HG02610 (cell line): ENCODE data around the gene PCSK4.
"Not testable (repeated sequence)": the region's sequence is repeated elsewhere in the genome, so short reads cannot be mapped to it uniquely, and the experiment has no call there.

Source experiments
- ATAC-seq: cut with Tn5 transposase; IDR thresholded peaks from one replicate; pipeline ENCODE4 v1.9.1; 2021; ENCODE audit warnings: mild to moderate bottlenecking, moderate library complexity; ENCODE audit not compliant: unreplicated experiment

The PCSK4 gene

DNA sequence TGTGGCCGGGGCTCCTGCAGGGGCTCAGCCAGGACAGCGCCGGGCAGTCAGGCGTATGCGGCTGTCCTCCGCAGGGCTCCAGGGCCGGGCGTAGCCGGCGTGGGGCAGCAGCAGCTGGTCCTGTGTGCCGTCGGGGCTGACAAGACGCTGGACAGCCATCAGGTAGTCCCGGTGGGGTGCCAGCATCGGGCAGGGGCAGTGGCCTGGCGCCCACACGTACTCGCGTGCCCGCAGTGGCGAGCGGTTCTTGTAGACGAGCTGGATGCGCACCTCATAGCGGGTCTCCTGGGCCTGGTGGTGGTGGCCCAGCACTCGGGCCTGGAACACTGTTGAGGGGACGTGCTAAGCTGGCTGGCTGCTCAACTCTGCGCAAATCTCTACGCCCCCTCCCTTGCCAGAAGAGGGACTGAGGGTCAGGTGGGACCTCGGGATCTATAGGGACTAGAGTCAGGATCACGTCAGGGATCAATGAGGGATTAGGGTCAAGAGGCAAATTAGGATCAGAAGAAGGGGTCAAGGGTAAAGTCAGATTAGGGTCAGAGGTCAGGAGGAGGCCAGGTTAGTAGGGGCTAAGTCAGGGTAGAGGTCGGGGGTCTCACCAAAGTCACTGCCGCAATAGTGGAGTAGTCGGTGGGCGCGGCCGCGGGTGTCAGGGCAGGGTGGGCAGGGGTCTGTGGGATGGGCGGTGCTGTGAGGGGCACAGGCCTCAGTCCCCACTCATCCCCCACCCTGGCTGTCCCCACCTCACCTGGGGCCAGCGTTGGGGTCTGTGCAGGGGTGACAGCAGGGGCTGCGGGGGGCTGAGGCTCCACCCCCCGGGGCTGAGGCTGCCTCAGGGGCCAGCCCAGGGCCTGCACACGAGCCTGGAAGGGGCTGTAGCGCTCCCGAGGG is 16.1 kb upstream of the PCSK4 start:
- no peak for ATAC-seq

DNA sequence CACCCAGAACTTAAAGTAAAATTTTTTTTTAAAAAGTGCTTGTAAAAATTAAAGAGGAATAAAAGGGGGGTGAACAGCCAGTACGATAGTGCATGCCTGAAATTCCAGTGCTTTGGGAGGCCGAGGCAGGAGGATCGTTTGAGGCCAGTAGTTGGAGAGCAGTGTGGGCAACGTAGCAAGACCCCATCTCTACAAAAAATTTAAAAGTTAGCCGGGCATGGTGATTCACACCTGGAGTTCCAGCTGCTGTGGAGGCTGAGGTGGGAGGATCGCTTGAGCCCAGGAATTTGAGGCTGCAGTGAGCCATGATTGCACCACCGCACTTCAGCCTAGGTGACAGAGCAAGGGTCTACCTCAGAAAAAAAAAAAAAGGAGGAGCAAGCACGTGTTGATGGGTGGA is 14.9 kb upstream of the PCSK4 start:
- no peak for ATAC-seq

DNA sequence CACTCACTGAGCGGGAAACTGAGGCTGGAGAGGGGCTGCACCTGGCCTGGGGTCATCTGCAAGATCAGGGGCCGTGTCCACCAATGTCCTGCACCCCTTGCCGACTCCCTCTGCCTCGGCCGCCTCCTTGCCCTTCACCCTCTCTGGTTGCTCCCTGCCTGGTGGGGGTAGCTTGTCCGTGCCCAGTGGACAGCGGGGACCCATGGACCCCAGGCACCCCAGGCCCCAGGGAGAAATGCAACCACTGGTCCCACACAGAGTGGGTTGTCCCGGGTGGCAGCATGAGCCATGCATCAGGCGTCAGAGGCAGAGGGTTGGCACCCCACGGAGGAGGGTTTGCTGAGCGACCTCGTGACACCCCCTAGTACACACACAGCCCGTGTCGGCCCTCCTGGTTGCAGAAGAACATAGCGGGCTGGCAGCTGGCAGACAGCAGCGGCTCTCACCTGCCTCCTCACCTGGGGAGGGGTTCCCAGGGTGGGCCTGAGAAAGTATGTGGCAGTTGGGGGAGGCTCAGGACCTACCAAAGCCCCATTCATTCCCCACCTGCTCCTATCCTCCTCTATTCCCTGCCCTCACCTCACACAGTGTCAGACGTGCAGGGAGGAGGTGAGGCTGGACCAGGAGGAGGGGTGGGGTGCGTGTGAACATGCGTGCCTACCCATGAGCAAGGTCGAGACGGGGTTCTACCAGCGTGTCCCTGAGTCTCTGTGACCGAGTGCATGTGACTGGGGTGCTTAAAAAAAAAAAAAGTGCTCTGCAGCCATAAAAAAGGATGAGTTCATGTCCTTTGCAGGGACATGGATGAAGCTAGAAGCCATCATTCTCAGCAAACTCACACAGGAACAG is 14.0 kb upstream of the PCSK4 start:
- no peak for ATAC-seq

DNA sequence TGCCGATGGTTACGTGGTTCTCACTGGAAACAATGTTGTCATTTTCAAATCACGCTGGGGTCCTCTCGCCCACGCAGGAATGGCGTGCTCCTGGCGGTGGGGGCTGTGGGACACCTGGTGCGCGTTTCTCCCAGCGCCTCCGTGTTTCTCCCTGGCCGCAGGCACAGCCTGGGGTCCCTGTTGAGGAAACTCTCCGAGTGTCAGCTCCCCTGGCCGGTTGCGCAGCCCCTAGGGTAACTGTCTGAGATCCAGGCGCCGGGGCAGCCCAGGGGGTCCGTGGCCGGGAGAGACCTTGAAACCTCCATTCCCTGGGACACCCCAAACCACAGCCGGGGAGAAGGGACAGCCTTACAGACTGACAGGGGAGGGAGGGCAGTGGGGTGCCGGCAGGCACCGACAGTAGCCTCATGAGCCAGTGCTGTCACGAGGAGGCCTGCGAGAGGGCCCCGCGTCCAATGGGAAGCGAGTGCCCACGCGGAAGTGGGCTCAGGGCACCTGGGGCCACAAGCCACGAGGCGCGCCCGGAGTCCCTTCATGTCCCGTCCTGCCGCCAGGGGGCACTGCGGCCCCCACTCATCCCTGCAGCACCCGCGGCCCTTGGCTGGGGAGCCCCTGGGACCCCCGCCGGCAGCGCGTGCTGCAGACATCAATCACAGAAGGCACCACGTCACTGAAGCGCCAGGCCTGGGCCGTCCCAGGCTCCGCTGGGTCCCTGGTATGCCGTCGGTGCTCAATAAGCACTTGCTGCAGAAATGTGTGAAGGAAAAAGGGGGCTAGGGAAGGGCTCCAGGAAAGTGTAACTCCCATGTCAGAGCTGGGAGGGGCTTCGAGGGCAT is 13.2 kb upstream of the PCSK4 start:
- no peak for ATAC-seq

DNA sequence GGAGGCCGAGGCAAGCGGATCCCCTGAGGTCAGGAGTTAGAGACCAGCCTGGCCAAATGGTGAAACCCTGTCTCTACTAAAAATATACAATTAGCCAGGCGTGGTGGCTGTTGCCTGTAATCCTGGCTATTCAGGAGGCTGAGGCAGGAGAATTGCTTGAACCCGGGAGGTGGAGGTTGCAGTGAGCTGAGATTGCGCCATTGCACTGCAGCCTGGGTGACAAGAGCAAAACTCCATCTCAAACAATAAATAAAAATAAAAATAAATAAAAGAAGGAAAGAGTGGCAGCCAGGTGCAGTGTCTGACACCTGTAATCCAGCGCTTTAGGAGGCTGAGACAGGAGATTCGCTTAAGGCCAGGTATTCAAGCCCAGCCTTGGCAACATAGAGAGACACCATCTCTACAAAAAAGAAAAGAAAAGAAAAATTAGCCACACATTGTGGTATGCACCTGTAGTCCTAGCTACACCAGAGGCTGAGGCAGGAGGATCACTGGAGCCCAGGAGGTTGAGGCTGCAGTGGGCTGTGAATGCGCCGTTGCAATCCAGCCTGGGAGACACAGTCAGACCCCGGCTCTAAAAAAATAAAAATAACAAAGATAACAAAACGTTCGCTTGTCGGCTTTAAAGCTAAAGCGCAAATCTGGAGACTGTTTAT is 12.4 kb upstream of the PCSK4 start:
- no peak for ATAC-seq

DNA sequence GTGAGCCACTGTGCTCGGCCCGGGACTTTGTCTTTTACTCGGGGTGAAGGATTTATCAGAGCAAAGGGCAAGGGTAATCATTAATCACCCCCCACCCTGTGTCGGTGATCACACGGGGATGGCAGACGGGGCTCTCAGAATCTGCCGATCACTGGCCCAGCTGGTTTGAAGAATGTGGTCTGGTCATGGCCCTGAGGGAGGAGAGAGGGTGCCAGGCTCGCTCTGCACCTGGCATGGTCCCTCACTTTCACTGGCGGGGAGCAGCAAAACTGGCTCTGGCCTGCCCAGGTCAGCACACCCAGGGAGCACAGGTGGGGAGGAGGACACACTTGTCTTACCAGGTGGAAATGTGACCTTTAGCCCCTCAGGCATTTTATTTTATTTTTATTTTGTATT is 11.0 kb upstream of the PCSK4 start:
- ATAC-seq = no peak

DNA sequence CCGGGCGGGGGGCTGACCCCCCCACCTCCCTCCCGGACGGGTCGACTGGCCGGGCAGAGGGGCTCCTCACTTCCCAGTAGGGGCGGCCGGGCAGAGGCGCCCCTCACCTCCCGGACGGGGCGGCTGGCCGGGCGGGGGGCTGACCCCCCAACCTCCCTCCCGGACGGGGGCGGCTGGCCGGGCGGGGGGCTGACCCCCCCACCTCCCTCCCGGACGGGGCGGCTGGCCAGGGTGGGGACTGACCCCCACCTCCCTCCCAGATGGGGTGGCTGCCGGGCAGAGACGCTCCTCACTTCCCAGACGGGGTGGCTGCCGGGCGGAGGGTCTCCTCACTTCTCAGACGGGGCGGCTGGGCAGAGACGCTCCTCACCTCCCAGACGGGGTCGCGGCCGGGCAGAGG is 9.1 kb upstream of the PCSK4 start:
- ATAC-seq = not testable (repeated sequence)

DNA sequence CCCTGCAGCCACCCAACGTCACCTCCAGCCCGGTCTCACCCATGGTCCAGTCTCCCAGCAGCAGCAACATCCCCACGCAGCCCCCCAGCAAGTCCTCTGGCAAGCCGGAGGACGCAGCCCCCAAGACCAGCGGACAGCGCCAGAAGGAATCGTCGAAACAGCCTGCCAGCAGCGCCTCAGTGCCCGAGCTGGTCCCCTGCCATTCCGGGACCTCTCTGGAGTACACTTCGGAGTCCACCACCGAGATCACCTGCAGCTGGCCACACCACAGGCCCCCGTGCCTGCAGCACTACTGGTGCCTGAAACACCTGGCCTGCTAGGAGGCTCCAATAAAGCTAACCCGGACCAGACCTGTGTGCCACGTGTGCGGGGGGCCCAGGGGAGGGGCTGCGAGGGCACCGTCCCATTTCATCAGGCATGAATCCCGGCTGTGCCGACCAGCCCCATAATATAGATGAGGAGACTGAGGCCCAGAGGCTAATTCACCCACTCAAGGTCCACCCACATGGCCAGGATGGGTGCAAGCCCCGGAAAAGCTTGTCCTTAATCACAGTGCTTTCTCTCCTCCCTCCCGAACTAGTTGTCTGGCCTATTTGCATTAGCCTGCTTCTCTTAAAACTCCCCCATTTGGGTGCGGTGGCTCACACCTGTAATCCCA is 7.6 kb upstream of the PCSK4 start:
- no peak for ATAC-seq

DNA sequence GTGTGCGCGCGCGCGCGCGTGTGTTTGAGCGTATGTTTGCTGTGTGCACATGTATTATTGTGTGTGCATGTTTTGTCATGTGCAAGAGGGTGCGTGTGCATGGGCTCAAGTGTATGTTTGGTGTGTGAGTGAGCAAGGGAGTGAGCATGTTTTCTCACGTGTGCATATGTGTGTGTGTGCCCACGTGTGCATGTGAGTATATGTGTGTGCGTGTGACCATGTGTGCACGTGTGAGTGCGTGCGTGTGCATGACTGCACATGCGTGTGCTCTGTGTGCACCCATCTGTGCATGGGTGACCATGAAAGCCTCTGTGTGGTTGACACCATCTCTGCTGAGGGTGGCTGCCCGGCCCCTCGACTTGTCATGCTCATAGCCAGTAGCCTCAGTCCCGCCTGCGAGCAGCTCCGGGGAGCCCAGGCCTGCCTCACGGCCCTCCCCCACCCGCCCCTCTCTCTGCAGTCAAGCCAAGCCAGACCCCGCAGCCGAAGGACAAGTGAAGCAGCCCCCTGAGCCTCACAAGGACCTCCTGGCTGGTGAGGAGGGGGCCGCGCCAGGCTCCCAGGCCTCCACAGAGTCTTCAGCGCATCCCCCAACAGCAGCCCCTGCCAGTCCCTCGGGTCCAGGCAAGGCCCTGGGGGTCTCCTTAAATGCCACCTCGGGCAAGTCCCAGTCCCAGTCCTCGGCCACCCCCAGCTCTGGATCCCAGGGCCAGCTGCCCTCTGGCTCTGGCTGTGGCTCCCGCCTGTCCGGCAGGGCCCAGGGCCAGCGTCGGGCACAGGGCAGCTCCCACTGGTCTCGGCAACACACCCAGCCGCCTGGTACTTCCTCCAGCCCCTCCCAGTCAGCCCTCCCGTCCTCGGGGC is 6.8 kb upstream of the PCSK4 start:
- no peak for ATAC-seq

DNA sequence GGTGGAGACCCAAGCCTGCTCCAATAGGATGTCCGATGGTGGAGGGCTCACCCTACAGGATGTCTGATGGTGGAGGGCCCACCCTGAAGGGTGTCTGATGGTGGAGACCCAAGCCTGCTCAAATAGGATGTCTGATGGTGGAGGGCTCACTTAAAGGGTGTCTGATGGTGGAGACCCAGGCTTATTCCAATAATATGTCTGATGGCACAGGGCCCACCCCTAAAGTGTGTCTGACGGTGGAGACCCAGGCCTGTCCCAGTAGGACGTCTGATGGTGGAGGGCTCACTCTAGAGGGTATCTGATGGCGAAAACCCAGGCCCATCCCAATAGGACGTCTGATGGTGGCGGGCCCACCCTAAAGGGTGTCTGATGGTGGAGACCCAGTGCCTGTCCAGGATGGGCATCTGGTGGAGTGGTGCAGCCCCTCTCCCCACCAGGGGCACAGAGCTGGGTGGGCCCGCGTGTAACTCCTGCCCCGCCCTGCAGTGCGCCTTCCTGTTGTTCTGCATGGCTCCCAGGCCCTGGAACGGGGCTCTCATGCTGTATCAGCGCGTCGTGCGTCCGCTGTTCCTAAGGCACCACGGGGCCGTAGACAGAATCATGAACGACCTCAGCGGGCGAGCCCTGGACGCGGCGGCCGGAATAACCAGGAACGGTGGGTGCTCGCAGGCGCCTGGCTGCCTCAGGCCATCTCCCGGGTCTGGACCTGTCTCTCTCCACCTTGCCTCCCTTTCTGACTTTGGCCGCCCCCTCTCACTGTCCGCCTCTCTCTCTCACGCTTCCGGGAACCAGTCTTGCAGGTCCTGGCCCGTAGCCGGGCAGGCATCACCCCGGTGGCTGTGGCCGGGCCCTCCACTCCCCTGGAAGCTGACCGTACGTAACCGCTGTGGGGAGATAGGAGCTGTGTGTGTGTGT is 5.9 kb upstream of the PCSK4 start:
- no peak for ATAC-seq

DNA sequence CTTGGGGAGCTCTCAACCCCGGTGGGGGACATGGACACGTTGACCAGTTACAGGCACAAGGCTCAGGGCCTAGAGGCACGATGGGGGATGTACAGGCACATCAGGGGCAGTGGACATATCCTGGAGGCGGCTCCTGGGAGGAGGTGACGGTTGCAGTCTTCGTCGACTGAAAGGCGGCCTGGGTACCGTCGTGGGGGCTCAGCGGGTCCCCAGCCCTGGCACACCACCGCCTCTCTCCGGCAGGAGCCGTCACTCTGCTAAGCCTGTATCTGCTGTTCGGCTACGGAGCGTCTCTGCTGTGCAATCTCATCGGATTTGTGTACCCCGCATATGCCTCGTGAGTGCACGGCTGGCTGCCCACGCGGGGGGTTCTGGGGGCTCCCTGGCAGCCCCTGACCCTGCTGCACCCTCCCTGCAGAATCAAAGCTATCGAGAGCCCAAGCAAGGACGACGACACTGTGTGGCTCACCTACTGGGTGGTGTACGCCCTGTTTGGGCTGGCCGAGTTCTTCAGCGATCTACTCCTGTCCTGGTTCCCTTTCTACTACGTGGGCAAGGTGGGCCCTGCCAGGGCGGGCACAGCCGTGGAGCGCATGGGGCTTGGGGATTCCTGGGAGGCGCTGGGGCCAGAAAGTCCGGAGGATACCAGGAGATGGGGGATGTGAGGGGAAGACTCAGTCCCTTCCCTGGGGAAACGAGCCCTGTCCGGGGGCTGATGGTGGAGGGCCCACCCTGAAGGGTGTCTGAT is 5.1 kb upstream of the PCSK4 start:
- ATAC-seq = no peak

DNA sequence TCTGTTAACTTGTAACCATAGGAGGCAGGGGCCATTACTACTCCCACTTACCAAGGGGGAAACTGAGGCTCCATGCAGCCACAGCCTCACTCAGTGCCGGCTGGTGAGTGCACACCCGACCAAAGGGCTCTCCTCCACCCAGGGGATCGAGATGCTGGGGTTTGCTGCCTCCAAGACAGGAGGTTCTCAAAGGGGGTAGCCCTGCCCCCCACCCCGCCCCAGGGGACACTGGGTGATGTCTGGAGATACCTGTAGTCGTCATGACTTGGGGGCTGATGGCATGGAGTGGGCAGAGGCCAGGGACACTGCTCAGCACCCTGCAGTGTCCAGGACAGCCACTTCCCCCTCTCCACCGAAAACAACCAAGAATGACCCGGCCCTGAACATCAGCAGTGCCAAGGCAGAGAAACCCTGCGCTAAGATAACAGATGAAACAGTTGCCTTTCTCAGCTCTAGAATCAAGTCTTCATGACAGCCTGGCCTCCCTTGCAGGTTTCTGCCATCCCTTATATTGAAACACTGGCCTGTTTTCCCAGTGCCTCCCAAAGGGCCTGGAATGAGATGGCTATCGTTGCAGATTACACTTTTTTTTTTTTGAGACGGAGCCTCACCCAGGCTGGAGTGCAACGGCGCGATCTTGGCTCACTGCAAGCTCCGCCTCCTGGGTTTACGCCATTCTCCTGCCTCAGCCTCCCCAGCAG is 4.1 kb upstream of the PCSK4 start:
- ATAC-seq = no peak

DNA sequence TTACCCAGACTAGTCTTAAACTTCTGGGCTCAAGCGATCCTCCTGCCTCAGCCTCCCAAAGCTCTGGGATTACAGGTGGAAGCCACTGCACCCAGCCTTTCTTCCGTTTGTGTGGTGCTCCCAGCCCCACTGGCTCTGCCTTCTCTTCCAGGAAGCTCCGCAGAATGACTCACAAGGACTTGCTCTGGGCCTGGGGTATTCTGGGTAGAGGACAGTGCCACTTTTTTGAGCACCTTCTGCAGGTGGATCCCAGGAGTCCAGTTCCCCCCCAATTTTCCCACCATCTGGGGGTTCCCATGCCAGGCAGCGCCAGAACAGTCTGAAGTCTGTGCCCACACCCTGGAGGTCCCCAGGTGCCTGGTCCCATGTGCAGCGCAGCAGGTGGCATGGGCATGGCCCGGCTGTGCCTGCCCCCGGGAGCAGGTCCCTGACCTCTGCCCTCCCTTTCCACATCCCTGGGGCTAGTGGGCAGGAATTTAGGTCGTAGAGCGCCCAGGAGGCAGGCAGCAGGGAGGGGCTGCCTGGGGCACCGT is 2.4 kb upstream of the PCSK4 start:
- no peak for ATAC-seq

DNA sequence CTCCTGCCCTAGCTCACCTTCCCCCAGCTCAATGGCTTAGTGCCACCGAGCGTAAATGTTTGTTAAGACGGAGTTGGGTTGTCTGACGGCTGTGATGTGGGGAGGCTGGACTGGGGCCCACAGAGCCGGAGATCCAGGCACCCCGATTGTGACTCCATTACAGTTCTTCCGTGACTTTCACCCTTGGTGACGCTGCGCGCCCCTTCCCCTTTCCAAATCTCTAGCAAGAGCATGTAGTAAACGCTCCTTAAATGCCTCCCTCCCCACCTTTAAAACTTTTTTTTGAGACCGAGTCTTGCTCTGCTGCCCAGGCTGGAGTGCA is 1.7 kb upstream of the PCSK4 start:
- no peak for ATAC-seq

DNA sequence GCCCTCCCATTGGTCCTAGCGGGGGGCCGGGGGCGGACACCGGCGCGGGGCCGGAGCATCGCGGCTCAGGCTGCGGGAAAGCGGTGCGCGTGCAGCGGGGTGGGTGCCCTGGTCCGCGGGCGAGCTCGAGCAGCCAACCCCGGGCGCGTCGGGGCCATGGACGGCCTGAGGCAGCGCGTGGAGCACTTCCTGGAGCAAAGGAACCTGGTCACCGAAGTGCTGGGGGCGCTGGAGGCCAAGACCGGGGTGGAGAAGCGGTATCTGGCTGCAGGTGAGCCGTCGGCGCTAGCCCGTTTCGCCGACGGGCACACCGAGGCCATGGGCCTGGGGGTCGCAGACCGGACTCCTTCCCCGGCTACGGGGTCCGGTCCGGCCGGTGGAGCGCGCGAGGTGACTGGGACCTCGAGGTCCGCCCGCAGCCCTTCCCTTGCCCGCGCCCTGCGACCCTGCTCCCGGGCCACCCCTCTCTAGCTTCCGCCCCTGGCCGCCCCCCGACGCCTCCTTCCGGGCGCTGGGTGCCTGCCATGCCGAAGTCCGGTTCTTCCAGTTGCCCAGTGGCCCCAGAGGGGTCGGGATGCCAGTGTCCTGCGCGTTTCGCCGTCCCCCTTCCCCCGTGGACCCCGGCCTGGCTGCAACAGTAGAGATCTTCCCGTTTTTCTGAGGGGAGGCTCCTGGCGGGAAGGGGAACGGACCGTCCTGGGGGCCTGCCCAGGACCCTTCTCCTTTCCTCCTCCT is 1.1 kb upstream of the PCSK4 start, which contains the start of gene REEP6:
Gene REEP6 (plus strand): TSS at position 68 of the 735 bp plus-strand sequence. CDS start 89 bp downstream, at position 157.
- no peak for ATAC-seq
